ENCODE measurements around the gene RAB40C. TPM values are rescaled to one million over a fixed set of nuclear protein-coding genes. Genes with fewer than 3 reads are reported as not detected.

The RAB40C gene
- total RNA-seq = 10 to 100 TPM; 12.7 to 14.1 TPM

GRCh38 chr16:589658-590187 lies at the start of gene RAB40C:
Gene RAB40C, plus strand, starts transcription at chr16:590066. Its CDS starts 226 bp downstream, at chr16:590292.

GRCh38 chr16:560204-560700 lies 29.6 kb upstream of the RAB40C start, which contains the start of gene PRR35:
Gene PRR35, plus strand, starts transcription at chr16:560394. Its CDS starts 2,901 bp downstream, at chr16:563295.

GRCh38 chr16:566475-567372 lies 23.1 kb upstream of the RAB40C start, which contains the start of gene NHLRC4:
Gene NHLRC4, plus strand, starts transcription at chr16:567005. Its CDS starts 1,043 bp downstream, at chr16:568048.

GRCh38 chr16:569445-570254 lies 20.2 kb upstream of the RAB40C start, which contains the start of gene PIGQ:
Gene PIGQ, plus strand, starts transcription at chr16:569968. Its CDS starts 4,107 bp downstream, at chr16:574075.

GRCh38 chr16:630815-631405 lies 41.0 kb downstream of the RAB40C start, which contains the start of gene WFIKKN1:
Gene WFIKKN1, plus strand, starts transcription at chr16:630985. Its CDS starts 269 bp downstream, at chr16:631254.

GRCh38 chr16:636206-637080 lies 46.6 kb downstream of the RAB40C start, which contains the start of gene METTL26:
Gene METTL26, minus strand, starts transcription at chr16:636305. Its CDS starts 15 bp downstream, at chr16:636290.

GRCh38 chr16:641326-642188 lies 51.7 kb downstream of the RAB40C start, which contains the start of gene MCRIP2:
Gene MCRIP2, plus strand, starts transcription at chr16:641828. Its CDS starts 164 bp downstream, at chr16:641992.

GRCh38 chr16:648781-649589 lies 59.1 kb downstream of the RAB40C start, which contains the start of gene WDR90:
Gene WDR90, plus strand, starts transcription at chr16:649365. Its CDS starts 52 bp downstream, at chr16:649417.

GRCh38 chr16:667780-668518 lies 78.1 kb downstream of the RAB40C start, which contains the start of gene RHOT2:
Gene RHOT2, plus strand, starts transcription at chr16:668132. Its CDS starts 68 bp downstream, at chr16:668200.

GRCh38 chr16:674968-675883 lies 85.4 kb downstream of the RAB40C start, which contains the start of gene RHBDL1:
Gene RHBDL1, plus strand, starts transcription at chr16:675671. Its CDS starts 120 bp downstream, at chr16:675791.

Small RNA genes within 50 kb of the gene (microRNA-seq; reads per million reads assigned to microRNA genes)
- 4.0 reads per million, percentile 25 among the genes with 10 or more reads in this experiment for gene MIR3176 (ENCODE audit: borderline microRNAs expressed, borderline replicate concordance)

Other genes with a start within 250 kb of the RAB40C start
- 10 to 100 TPM; 27.4 to 29.2 TPM for gene AXIN1, start 237.3 kb upstream of the RAB40C start, total RNA-seq
- 10 to 100 TPM; 53.4 to 56.3 TPM for gene MRPL28, start 219.5 kb upstream of the RAB40C start, total RNA-seq
- gene PGAP6, start 208.1 kb upstream of the RAB40C start, total RNA-seq = 10 to 100 TPM; 79.5 to 81.5 TPM
- 10 to 100 TPM; 40.7 to 43.4 TPM for gene NME4, start 192.9 kb upstream of the RAB40C start, total RNA-seq
- 1 to 10 TPM; 5.0 to 6.0 TPM for gene DECR2, start 188.2 kb upstream of the RAB40C start, total RNA-seq
- 10 to 100 TPM; 22.0 to 24.6 TPM for gene RAB11FIP3, start 164.4 kb upstream of the RAB40C start, total RNA-seq
- 10 to 100 TPM; 71.0 to 71.8 TPM for gene CAPN15, start 62.4 kb upstream of the RAB40C start, total RNA-seq
- gene PRR35, start 29.7 kb upstream of the RAB40C start, total RNA-seq = not detected
- 1 to 10 TPM; 4.6 to 4.7 TPM for gene NHLRC4, start 23.1 kb upstream of the RAB40C start, total RNA-seq
- gene PIGQ, start 20.1 kb upstream of the RAB40C start, total RNA-seq = 10 to 100 TPM; 32.9 to 36.8 TPM
- under 1 TPM; 0.33 to 0.36 TPM for gene WFIKKN1, start 40.9 kb downstream of the RAB40C start, total RNA-seq
- 10 to 100 TPM; 70.0 to 70.7 TPM for gene METTL26, start 46.2 kb downstream of the RAB40C start, total RNA-seq
- gene MCRIP2, start 51.8 kb downstream of the RAB40C start, total RNA-seq = 10 to 100 TPM; 28.9 to 31.2 TPM
- 10 to 100 TPM; 63.2 to 67.3 TPM for gene WDR90, start 59.3 kb downstream of the RAB40C start, total RNA-seq
- gene RHOT2, start 78.1 kb downstream of the RAB40C start, total RNA-seq = 100 to 1,000 TPM; 126 to 134 TPM
- 1 to 10 TPM; 1.3 to 1.6 TPM for gene RHBDL1, start 85.6 kb downstream of the RAB40C start, total RNA-seq
- 10 to 100 TPM; 61.4 to 61.7 TPM for gene STUB1, start 90.3 kb downstream of the RAB40C start, total RNA-seq
- gene JMJD8, start 94.3 kb downstream of the RAB40C start, total RNA-seq = 10 to 100 TPM; 30.3 to 31.4 TPM
- gene WDR24, start 100.3 kb downstream of the RAB40C start, total RNA-seq = 10 to 100 TPM; 15.2 to 16.1 TPM
- 10 to 100 TPM; 21.2 to 21.5 TPM for gene FBXL16, start 115.7 kb downstream of the RAB40C start, total RNA-seq
- 1 to 10 TPM; 5.5 TPM for gene METRN, start 125.1 kb downstream of the RAB40C start, total RNA-seq
- 10 to 100 TPM in 1 of 2 experiments, 1 to 10 TPM in 1; 9.7 to 10.8 TPM for gene ANTKMT, start 131.1 kb downstream of the RAB40C start, total RNA-seq
- 1 to 10 TPM; 1.6 to 2.1 TPM for gene CCDC78, start 136.4 kb downstream of the RAB40C start, total RNA-seq
- 1 to 10 TPM; 5.2 to 7.6 TPM for gene HAGHL, start 137.0 kb downstream of the RAB40C start, total RNA-seq
- 10 to 100 TPM; 30.8 to 33.1 TPM for gene CIAO3, start 150.9 kb downstream of the RAB40C start, total RNA-seq
- gene MSLN, start 170.7 kb downstream of the RAB40C start, total RNA-seq = not detected
- 10 to 100 TPM; 22.2 to 23.1 TPM for gene RPUSD1, start 198.3 kb downstream of the RAB40C start, total RNA-seq
- 10 to 100 TPM; 67.0 to 72.2 TPM for gene CHTF18, start 198.6 kb downstream of the RAB40C start, total RNA-seq
- not detected for gene GNG13, start 210.7 kb downstream of the RAB40C start, total RNA-seq

Measured in activated naive CD4-positive, alpha-beta T cell treated with anti-CD3 and anti-CD28 coated beads, Interleukin-2, amount 10 ng/mL, durations not matched to agents 5 hours and 36 hours (primary cell).